Stimulated activated naive B cell treated with anti-CD40 and anti-IgM and Interleukin-4, amounts not matched to agents 10 μg/mL and 1 μg/mL and 100 μg/mL, for 72 hours (primary cell): Measurements from ENCODE around the gene CHRNB1.

Source experiments
- ATAC-seq, 2 donors: fragments of 150-1000 bp; cut with Tn5 transposase; replicated peaks; 2 replicates each; pipeline ENCODE4 v1.10.0; 2021; ENCODE audit warnings: moderate library complexity in 1 of 2
- DNase-seq: peaks from one replicate; pipeline ENCODE4 v3.0.0; 2021
- H3K27ac Mint-ChIP-seq: one replicate; pipeline ENCODE4 v1.8.0; 2022; ENCODE audit warnings: mild to moderate bottlenecking, mixed read lengths
- H3K27me3 Mint-ChIP-seq, 2 donors: one replicate each; pipeline ENCODE4 v1.8.0; 2022; ENCODE audit warnings: mixed read lengths in 2 of 2
- H3K36me3 Mint-ChIP-seq, 2 donors: one replicate each; pipeline ENCODE4 v1.8.0; 2022; ENCODE audit warnings: mixed read lengths in 2 of 2, mild to moderate bottlenecking in 1 of 2
- H3K4me1 Mint-ChIP-seq, 2 donors: one replicate each; pipeline ENCODE4 v1.8.0; 2022; ENCODE audit warnings: mixed read lengths in 2 of 2, mild to moderate bottlenecking in 1 of 2
- H3K4me3 Mint-ChIP-seq, 2 donors: one replicate each; pipeline ENCODE4 v1.8.0; 2022; ENCODE audit warnings: mild to moderate bottlenecking in 2 of 2, mixed read lengths in 2 of 2, moderate library complexity in 1 of 2
- H3K9me3 Mint-ChIP-seq, 2 donors: one replicate each; pipeline ENCODE4 v1.8.0; 2022; ENCODE audit warnings: mixed read lengths in 2 of 2, mild to moderate bottlenecking in 1 of 2

The CHRNB1 gene

GRCh38 chr17:7444682-7445618 is at the start of gene CHRNB1:
Gene CHRNB1 (plus strand): TSS chr17:7445061. CDS start chr17:7445128, 67 bp downstream.
- ATAC-seq (peak; percentile 22 to 33), DNase-seq (no peak)
- H3K4me3 Mint-ChIP-seq: peak within 1 kb of the TSS; percentile 78 to 85
- peaks cover 3 to 4% of the 10 kb centered on the region in 2 donors for H3K36me3 Mint-ChIP-seq
- peak within 1 kb of the TSS; percentile 44 for H3K27ac Mint-ChIP-seq
- H3K27me3 Mint-ChIP-seq: peaks cover 69 to 86% of the 10 kb centered on the region in 2 donors
- H3K9me3 Mint-ChIP-seq: no peaks in the 10 kb centered on the region
- H3K4me1 Mint-ChIP-seq: peaks cover 23 to 24% of the 10 kb centered on the region in 2 donors

GRCh38 chr17:7396147-7396546 is 48.7 kb upstream of the CHRNB1 start:
- H3K4me3 Mint-ChIP-seq: no peak overlapping the region
- DNase-seq (no peak), ATAC-seq (no peak)
- H3K4me1 Mint-ChIP-seq: peaks cover 11 to 24% of the 10 kb centered on the region in 2 donors
- H3K36me3 Mint-ChIP-seq: peaks cover 16 to 22% of the 10 kb centered on the region in 2 donors
- H3K27me3 Mint-ChIP-seq: no peaks in the 10 kb centered on the region
- H3K27ac Mint-ChIP-seq: peak overlapping the region; percentile 11
- no peaks in the 10 kb centered on the region for H3K9me3 Mint-ChIP-seq

GRCh38 chr17:7398612-7399011 is 46.2 kb upstream of the CHRNB1 start:
- no peaks in the 10 kb centered on the region for H3K27me3 Mint-ChIP-seq

GRCh38 chr17:7403043-7403726 is 41.7 kb upstream of the CHRNB1 start:
- DNase-seq: no peak

More at GRCh38 chr17:7398612-7399011, 46.2 kb upstream of the CHRNB1 start:
- Mint-ChIP-seq H3K9me3 (no peaks in the 10 kb centered on the region), H3K36me3 (peaks cover 9 to 13% of the 10 kb centered on the region in 2 donors), H3K27ac (no peak overlapping the region), H3K4me1 (peaks cover 15 to 28% of the 10 kb centered on the region in 2 donors), H3K4me3 (no peak overlapping the region)
- ATAC-seq (no peak), DNase-seq (no peak)

GRCh38 chr17:7403727-7403976 is 41.2 kb upstream of the CHRNB1 start:
- ATAC-seq (peak; percentile 51 to 61), DNase-seq (no peak)
- Mint-ChIP-seq H3K27ac (peak overlapping the region; percentile 93), H3K4me1 (peaks cover 14 to 32% of the 10 kb centered on the region in 2 donors), H3K9me3 (no peaks in the 10 kb centered on the region), H3K27me3 (peaks cover 15 to 23% of the 10 kb centered on the region in 2 donors), H3K4me3 (peak overlapping the region; percentile 97 to 100), H3K36me3 (peaks cover 8 to 9% of the 10 kb centered on the region in 2 donors)

More at GRCh38 chr17:7403043-7403726, 41.7 kb upstream of the CHRNB1 start:
- peak in 1 of 2 donors; percentile 11 for ATAC-seq
- Mint-ChIP-seq H3K27ac (peak overlapping the region; percentile 93), H3K4me3 (peak overlapping the region; percentile 97 to 100), H3K4me1 (peaks cover 14 to 32% of the 10 kb centered on the region in 2 donors), H3K9me3 (no peaks in the 10 kb centered on the region), H3K27me3 (peaks cover 15 to 23% of the 10 kb centered on the region in 2 donors), H3K36me3 (peaks cover 8 to 9% of the 10 kb centered on the region in 2 donors)

GRCh38 chr17:7403977-7404736 is 40.7 kb upstream of the CHRNB1 start, which contains the start of gene TMEM256:
Gene TMEM256 (minus strand): TSS chr17:7404097. CDS start chr17:7404084, 13 bp downstream.
- DNase-seq: peak; percentile 94
- Mint-ChIP-seq H3K27ac (peak within 1 kb of the TSS; percentile 93), H3K27me3 (peaks cover 17 to 27% of the 10 kb centered on the region in 2 donors)

GRCh38 chr17:7404737-7405349 is 40.0 kb upstream of the CHRNB1 start:
- H3K4me3 Mint-ChIP-seq: peak overlapping the region; percentile 97 to 100
- peaks cover 4 to 5% of the 10 kb centered on the region in 2 donors for H3K36me3 Mint-ChIP-seq
- peaks cover 24 to 34% of the 10 kb centered on the region in 2 donors for H3K27me3 Mint-ChIP-seq
- ATAC-seq (peak; percentile 28 to 33), DNase-seq (no peak)
- H3K27ac Mint-ChIP-seq: peak overlapping the region; percentile 93
- peaks cover 14 to 28% of the 10 kb centered on the region in 2 donors for H3K4me1 Mint-ChIP-seq
- H3K9me3 Mint-ChIP-seq: no peaks in the 10 kb centered on the region

More at GRCh38 chr17:7403977-7404736, 40.7 kb upstream of the CHRNB1 start, which contains the start of gene TMEM256:
- no peaks in the 10 kb centered on the region for H3K9me3 Mint-ChIP-seq
- H3K36me3 Mint-ChIP-seq: peaks cover 8 to 9% of the 10 kb centered on the region in 2 donors
- peak within 1 kb of the TSS; percentile 97 to 100 for H3K4me3 Mint-ChIP-seq
- peaks cover 14 to 32% of the 10 kb centered on the region in 2 donors for H3K4me1 Mint-ChIP-seq
- ATAC-seq: peak; percentile 95

GRCh38 chr17:7405350-7406234 is 39.3 kb upstream of the CHRNB1 start:
- peaks cover 4 to 5% of the 10 kb centered on the region in 2 donors for H3K36me3 Mint-ChIP-seq
- no peaks in the 10 kb centered on the region for H3K9me3 Mint-ChIP-seq

GRCh38 chr17:7406235-7406825 is 38.5 kb upstream of the CHRNB1 start:
- Mint-ChIP-seq H3K27ac (no peak overlapping the region), H3K9me3 (no peaks in the 10 kb centered on the region), H3K4me1 (peaks cover 14 to 27% of the 10 kb centered on the region in 2 donors), H3K4me3 (peak overlapping the region; percentile 73 to 100), H3K36me3 (peaks cover 4 to 5% of the 10 kb centered on the region in 2 donors), H3K27me3 (peaks cover 25 to 41% of the 10 kb centered on the region in 2 donors)
- ATAC-seq (no peak), DNase-seq (no peak)

More at GRCh38 chr17:7405350-7406234, 39.3 kb upstream of the CHRNB1 start:
- Mint-ChIP-seq H3K4me1 (peaks cover 14 to 27% of the 10 kb centered on the region in 2 donors), H3K27me3 (peaks cover 25 to 41% of the 10 kb centered on the region in 2 donors), H3K27ac (peak overlapping the region; percentile 89), H3K4me3 (peak overlapping the region; percentile 97 to 100)
- DNase-seq: no peak
- ATAC-seq: no peak

GRCh38 chr17:7407082-7407481 is 37.8 kb upstream of the CHRNB1 start:
- no peak overlapping the region for H3K27ac Mint-ChIP-seq
- ATAC-seq: no peak
- H3K4me3 Mint-ChIP-seq: peak overlapping the region in 1 of 2 donors; percentile 39
- DNase-seq: no peak
- H3K27me3 Mint-ChIP-seq: peaks cover 25 to 41% of the 10 kb centered on the region in 2 donors
- peaks cover 12 to 22% of the 10 kb centered on the region in 2 donors for H3K4me1 Mint-ChIP-seq
- H3K36me3 Mint-ChIP-seq: no peaks in the 10 kb centered on the region
- no peaks in the 10 kb centered on the region for H3K9me3 Mint-ChIP-seq

- no peaks in the 10 kb centered on the region for H3K9me3 Mint-ChIP-seq
- H3K4me1 Mint-ChIP-seq: peaks cover 12 to 21% of the 10 kb centered on the region in 2 donors
- H3K36me3 Mint-ChIP-seq: no peaks in the 10 kb centered on the region
- peaks cover 25 to 41% of the 10 kb centered on the region in 2 donors for H3K27me3 Mint-ChIP-seq
- H3K4me3 Mint-ChIP-seq: peak within 1 kb of the TSS in 1 of 2 donors; percentile 39
- no peak for DNase-seq
- no peak for ATAC-seq
- no peak within 1 kb of the TSS for H3K27ac Mint-ChIP-seq
Measured at GRCh38 chr17:7407485-7408251, 37.2 kb upstream of the CHRNB1 start, which contains the start of gene NLGN2. Gene NLGN2 (plus strand): TSS chr17:7407845. CDS start chr17:7408256, 411 bp downstream.
